Measurements from ENCODE around the gene DMD.
"Not testable (repeated sequence)": the region's sequence is repeated elsewhere in the genome, so short reads cannot be mapped to it uniquely, and the experiment has no call there.

DMD gene

GRCh38 chrX:31377821-31378220 lies 1833.5 kb downstream of the DMD start:
- not testable (repeated sequence) for DNase-seq

GRCh38 chrX:31376408-31377022 lies 1834.8 kb downstream of the DMD start:
- DNase-seq: no peak

GRCh38 chrX:31374786-31375185 lies 1836.6 kb downstream of the DMD start:
- no peak for DNase-seq

GRCh38 chrX:31371956-31372355 lies 1839.4 kb downstream of the DMD start:
- DNase-seq: no peak

GRCh38 chrX:31367816-31368215 lies 1843.5 kb downstream of the DMD start:
- DNase-seq: no peak

GRCh38 chrX:31366041-31366440 lies 1845.3 kb downstream of the DMD start:
- no peak for DNase-seq

- DNase-seq: no peak
Observed at GRCh38 chrX:31356275-31357212, 1854.8 kb downstream of the DMD start.

GRCh38 chrX:31355206-31355955 lies 1856.0 kb downstream of the DMD start:
- no peak for DNase-seq

GRCh38 chrX:31353095-31353494 lies 1858.3 kb downstream of the DMD start:
- DNase-seq: no peak

GRCh38 chrX:31350808-31351074 lies 1860.6 kb downstream of the DMD start:
- no peak for DNase-seq

- DNase-seq: no peak
Observed at GRCh38 chrX:31349515-31349914, 1861.8 kb downstream of the DMD start.

GRCh38 chrX:31340587-31340986 lies 1870.8 kb downstream of the DMD start:
- no peak for DNase-seq

- DNase-seq: no peak
Observed at GRCh38 chrX:31338991-31339350, 1872.4 kb downstream of the DMD start.

GRCh38 chrX:31337332-31337731 lies 1874.0 kb downstream of the DMD start:
- DNase-seq: no peak

GRCh38 chrX:31336419-31336818 lies 1874.9 kb downstream of the DMD start:
- DNase-seq: no peak

- no peak for DNase-seq
Observed at GRCh38 chrX:31334997-31335396, 1876.4 kb downstream of the DMD start.

- no peak for DNase-seq
Observed at GRCh38 chrX:31333165-31333831, 1878.1 kb downstream of the DMD start.

GRCh38 chrX:31331928-31332327 lies 1879.4 kb downstream of the DMD start:
- DNase-seq: no peak

GRCh38 chrX:31331015-31331414 lies 1880.3 kb downstream of the DMD start:
- DNase-seq: no peak

- DNase-seq: no peak
Observed at GRCh38 chrX:31329298-31329697, 1882.1 kb downstream of the DMD start.

- peak; percentile 14 for DNase-seq
Observed at GRCh38 chrX:31323658-31324057, 1887.7 kb downstream of the DMD start.

- DNase-seq: peak; percentile 27
Observed at GRCh38 chrX:31320740-31321139, 1890.6 kb downstream of the DMD start.

GRCh38 chrX:31319586-31319985 lies 1891.8 kb downstream of the DMD start:
- no peak for DNase-seq

Data from NCI-H2081 treated with DMSO at 0.1 percent for 48 hours (cell line).